Activated T-cell treated with anti-CD3 and anti-CD28 coated beads, Interleukin-2, amount 50 U/mL, for 4 hours (primary cell): ENCODE measurements around the gene ATP4A. TPM values are rescaled to one million over a fixed set of nuclear protein-coding genes. Genes with fewer than 3 reads are reported as not detected.

Experiments used
- ATAC-seq, 2 donors: fragments of 200-7000 bp; cut with Tn5 transposase; one replicate each; pipeline ENCODE4 v1.10.0; 2021
- DNase-seq: peaks from one replicate; pipeline ENCODE4 v3.0.0-alpha.2; 2020
- H3K27me3 Mint-ChIP-seq: one replicate; pipeline ENCODE4 v1.8.0; 2021; ENCODE audit warnings: low read depth, mixed read lengths
- H3K36me3 Mint-ChIP-seq: one replicate; pipeline ENCODE4 v1.8.0; 2022; ENCODE audit warnings: mixed read lengths; ENCODE audit not compliant: insufficient read depth
- H3K4me1 Mint-ChIP-seq: one replicate; pipeline ENCODE4 v1.8.0; 2021; ENCODE audit warnings: low read depth, mixed read lengths
- H3K4me3 Mint-ChIP-seq: one replicate; pipeline ENCODE4 v1.8.0; 2021; ENCODE audit warnings: mild to moderate bottlenecking, moderate library complexity, mixed read lengths
- H3K9me3 Mint-ChIP-seq: one replicate; pipeline ENCODE4 v1.8.0; 2021; ENCODE audit warnings: mixed read lengths
- total RNA-seq, 3 donors: library from RNA; stranded (reverse); gene quantifications; one replicate each; pipeline ENCODE4 v1.2.1, GENCODE V29; 2021

ATP4A gene
- total RNA-seq, 3 donors from 2014 or later: not detected

DNA sequence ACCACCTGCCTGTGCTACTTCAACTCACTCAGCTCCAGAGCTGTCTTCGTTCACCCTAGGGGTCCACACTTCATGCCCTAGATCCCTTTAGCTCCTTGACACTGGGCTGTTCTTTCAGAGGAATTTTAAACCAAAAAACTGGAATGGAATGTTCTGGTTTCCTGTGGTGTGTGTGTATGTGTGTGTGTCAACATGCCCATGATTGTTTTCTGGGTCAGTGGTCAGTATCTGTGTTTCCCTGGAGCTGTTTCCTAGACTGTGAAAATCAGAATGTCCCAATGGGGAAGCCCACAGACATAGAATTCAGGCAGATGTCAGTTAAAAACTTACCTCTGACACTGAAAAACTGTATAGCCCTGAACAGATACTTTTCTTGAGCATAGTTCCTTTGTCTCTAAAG, 23.9 kb upstream of the ATP4A start:
- Mint-ChIP-seq H3K4me1 (no peaks in the 10 kb centered on the region), H3K9me3 (no peaks in the 10 kb centered on the region), H3K27me3 (peaks cover 13% of the 10 kb centered on the region), H3K36me3 (no peaks in the 10 kb centered on the region), H3K4me3 (no peak overlapping the region)
- no peak for ATAC-seq
- no peak for DNase-seq

DNA sequence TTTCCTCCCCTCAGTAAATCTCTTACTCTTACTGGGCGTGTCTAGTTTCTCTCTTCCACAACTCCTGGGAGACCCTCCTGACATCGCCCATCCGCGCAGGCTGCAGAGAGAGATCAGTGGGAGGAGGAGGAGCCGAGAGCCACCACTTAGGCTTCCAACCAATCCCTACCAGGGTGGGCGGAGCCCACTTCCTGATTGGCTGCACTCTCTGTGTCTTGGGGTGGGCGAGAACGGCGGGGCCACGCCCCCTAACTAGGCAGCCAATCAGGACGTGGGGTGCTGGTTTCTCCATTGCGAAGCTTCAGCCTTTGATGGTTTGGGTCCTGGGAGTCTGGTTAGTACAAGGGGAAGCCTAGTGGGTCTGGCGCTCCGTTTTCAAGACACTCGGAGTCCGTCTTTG, 22.4 kb upstream of the ATP4A start, which contains the start of gene PMIS2:
Gene PMIS2, plus strand, starts transcription at position 326 of the 400 bp plus-strand sequence. CDS start 87 bp downstream, outside the sequence.
- ATAC-seq: peak; percentile 57 to 67
- DNase-seq: no peak
- no peak within 1 kb of the TSS for H3K4me3 Mint-ChIP-seq
- H3K9me3 Mint-ChIP-seq: no peaks in the 10 kb centered on the region
- H3K27me3 Mint-ChIP-seq: peaks cover 13% of the 10 kb centered on the region
- no peaks in the 10 kb centered on the region for H3K4me1 Mint-ChIP-seq
- H3K36me3 Mint-ChIP-seq: no peaks in the 10 kb centered on the region

DNA sequence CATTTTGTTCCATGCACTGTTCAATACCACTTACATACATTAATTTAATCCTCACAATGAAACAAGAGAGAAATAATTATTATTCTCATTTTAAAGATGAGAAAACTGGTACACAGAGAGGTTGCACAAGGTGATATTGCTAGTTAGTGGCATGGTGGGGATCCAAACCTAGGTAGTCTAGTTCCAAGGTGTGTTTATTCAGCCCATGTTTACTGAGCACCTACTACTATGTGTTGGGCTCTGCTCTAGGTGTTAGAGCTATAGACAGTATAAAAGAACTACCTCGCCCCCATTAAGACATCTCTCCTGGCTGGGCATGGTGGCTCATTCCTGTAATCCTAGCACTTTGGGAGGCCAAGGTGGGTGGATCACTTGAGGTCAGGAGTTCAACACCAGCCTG, 19.3 kb upstream of the ATP4A start:
- H3K27me3 Mint-ChIP-seq: peaks cover 18% of the 10 kb centered on the region
- H3K9me3 Mint-ChIP-seq: no peaks in the 10 kb centered on the region
- no peak for ATAC-seq
- H3K4me1 Mint-ChIP-seq: no peaks in the 10 kb centered on the region
- H3K36me3 Mint-ChIP-seq: no peaks in the 10 kb centered on the region
- no peak overlapping the region for H3K4me3 Mint-ChIP-seq
- DNase-seq: no peak

DNA sequence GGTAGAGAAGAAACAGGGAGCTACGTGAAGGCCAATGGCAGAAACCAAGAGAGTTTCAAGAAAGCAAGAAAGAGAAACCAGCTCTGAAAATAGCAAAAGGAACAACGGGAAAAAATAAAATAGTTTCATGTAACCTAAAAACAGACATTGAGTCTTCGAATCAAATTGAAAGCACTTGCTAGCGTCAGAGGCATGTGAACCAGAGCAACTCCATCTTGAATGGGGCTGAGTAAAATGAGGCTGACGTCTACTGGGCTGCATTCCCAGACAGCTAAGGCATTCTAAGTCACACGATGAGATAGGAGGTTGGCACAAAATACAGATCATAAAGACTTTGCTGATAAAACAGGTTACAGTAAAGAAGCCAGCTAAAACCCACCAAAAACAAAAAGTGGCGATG, 15.2 kb upstream of the ATP4A start:
- Mint-ChIP-seq H3K9me3 (peaks cover 24% of the 10 kb centered on the region), H3K4me1 (no peaks in the 10 kb centered on the region)
- no peak for ATAC-seq

DNA sequence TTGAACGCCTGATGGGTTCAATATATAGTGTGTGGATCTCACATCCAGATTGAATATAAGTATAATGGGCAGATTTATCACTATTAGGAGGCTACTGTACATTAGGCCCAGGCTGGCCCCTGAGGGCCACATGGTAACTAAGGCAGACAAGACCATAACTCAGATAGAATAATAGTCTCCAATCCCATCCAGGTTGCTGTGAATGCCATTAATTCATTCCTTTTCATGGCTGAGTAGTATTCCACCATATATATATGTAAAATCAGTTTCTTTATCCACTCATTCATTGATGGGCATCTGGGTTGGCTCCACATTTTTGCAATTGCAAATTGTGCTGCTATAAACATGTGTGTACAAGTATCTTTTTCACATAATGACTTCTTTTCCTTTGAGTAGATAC, 14.5 kb upstream of the ATP4A start:
- H3K4me1 Mint-ChIP-seq: no peaks in the 10 kb centered on the region
- no peak for ATAC-seq
- peaks cover 24% of the 10 kb centered on the region for H3K9me3 Mint-ChIP-seq
- peaks cover 6% of the 10 kb centered on the region for H3K36me3 Mint-ChIP-seq
- no peak overlapping the region for H3K4me3 Mint-ChIP-seq
- no peak for DNase-seq
- H3K27me3 Mint-ChIP-seq: peaks cover 15% of the 10 kb centered on the region

More for the DNA sequence above, 15.2 kb upstream of the ATP4A start:
- Mint-ChIP-seq H3K36me3 (peaks cover 6% of the 10 kb centered on the region), H3K4me3 (no peak overlapping the region), H3K27me3 (peaks cover 18% of the 10 kb centered on the region)
- no peak for DNase-seq

DNA sequence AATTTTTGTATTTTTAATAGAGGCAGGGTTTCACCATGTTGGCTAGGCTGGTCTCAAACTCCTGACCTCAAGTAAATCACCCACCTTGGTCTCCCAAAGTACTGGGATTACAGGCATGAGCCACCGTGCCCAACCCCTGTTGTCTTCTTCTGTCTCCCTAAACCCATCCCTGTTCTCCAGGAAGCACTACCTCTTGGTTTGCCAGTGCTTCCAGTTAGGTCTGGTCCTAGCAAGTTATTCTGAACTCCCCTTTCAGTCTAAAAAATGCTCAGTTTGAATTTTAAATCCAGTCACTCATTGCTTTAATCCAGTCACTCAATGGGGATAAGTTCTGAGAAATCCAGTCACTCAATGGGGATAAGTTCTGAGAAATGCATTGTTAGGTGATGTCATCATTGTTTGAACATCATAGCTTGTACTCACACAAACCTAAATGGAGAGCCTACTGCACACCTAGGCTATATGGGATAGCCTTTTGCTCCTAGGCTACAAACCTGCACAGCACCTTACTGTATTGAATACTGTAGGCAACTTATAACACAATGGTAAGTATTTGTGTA, 8.0 kb upstream of the ATP4A start:
- no peak for ATAC-seq
- H3K4me3 Mint-ChIP-seq: no peak overlapping the region
- no peak for DNase-seq
- peaks cover 17% of the 10 kb centered on the region for H3K9me3 Mint-ChIP-seq
- H3K4me1 Mint-ChIP-seq: no peaks in the 10 kb centered on the region
- peaks cover 36% of the 10 kb centered on the region for H3K27me3 Mint-ChIP-seq
- peaks cover 1% of the 10 kb centered on the region for H3K36me3 Mint-ChIP-seq

DNA sequence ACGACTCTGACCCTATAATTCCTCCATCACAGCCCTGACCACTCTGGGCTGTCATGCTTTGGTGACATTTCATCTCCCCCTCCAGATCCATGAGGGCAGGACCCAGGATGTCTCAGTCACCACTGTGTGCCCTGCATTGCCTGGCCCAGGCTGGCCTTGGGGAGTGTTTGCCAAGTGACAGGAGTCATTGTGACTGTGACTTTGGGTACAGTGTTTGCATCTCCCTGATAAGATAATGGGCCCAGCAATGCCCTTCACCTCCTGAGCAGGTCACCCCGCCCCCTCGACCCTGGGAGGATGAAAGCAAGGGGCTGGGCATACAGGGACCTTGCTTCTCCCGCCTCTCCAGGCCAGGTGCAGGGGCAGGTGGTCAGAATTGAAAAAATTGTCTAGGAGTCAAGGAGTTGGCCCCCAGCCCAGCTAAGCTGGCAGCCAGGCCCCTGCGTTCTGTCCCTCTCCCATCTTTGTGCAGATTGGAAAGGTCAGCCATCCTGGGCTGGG, 5.9 kb upstream of the ATP4A start:
- no peaks in the 10 kb centered on the region for H3K4me1 Mint-ChIP-seq
- no peak for ATAC-seq
- H3K9me3 Mint-ChIP-seq: no peaks in the 10 kb centered on the region
- peaks cover 42% of the 10 kb centered on the region for H3K27me3 Mint-ChIP-seq
- no peak overlapping the region for H3K4me3 Mint-ChIP-seq
- no peak for DNase-seq
- H3K36me3 Mint-ChIP-seq: no peaks in the 10 kb centered on the region

DNA sequence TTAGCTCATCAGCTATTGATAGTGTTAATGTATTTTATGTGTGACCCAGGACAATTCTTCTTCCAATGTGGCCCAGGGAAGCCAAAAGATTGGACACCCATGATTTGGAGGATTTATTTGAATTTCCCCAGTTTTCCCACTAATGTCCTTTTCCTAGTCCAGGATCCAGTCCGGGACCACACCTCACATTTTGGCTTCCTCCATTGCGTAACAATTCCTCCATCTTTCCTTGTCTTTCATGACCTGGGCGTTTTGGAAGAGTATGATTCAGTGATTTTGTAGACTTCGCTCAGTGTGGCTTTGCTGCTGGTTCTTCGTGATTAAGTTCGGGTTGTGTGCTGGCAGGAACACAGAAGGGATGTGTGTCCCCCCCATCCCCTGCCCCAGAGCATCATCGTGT, 3.3 kb upstream of the ATP4A start:
- no peaks in the 10 kb centered on the region for H3K9me3 Mint-ChIP-seq
- peaks cover 54% of the 10 kb centered on the region for H3K27me3 Mint-ChIP-seq
- H3K4me3 Mint-ChIP-seq: no peak overlapping the region
- ATAC-seq: no peak
- no peak for DNase-seq
- no peaks in the 10 kb centered on the region for H3K36me3 Mint-ChIP-seq
- no peaks in the 10 kb centered on the region for H3K4me1 Mint-ChIP-seq

DNA sequence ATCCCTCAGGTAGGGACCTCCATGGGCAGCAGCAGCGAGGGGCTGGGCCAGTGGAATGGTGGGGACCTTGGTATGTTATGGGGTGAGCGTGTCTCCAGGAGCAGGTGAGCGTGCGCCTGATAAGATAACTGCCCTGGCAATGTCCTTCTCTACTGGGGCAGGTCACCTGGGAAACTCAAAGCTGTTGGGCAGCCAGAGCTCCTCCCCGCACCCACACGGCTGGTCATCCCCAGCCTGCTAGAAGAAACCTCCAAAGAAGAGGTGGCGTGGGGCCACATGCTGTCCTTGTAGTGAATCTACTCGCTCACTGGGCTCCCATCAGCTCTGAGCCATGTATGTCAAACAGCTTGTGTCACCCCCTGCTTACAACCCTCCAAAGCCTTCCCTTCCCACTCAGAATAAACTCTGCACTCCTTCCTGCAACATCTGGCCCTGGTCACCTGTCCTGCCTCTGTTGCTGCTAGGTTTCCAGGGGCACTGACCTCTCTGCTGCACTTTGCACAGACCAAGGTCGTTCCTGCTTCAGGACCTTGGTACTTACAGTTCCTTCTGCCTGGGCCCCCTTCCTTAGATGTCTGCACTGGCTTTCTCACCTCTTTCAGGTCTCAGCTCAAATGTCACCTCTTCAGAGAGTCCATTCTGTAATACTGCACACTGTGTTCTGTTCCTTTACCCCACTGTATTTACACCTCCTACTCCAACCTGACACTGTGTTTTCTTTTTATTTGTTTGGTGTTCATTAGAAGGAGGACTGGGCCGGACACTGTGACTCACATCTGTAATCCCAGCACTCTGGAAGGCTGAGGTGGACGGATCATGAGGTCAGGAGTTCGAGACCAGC, 1.8 kb upstream of the ATP4A start:
- no peak for DNase-seq
- no peaks in the 10 kb centered on the region for H3K9me3 Mint-ChIP-seq
- no peaks in the 10 kb centered on the region for H3K4me1 Mint-ChIP-seq
- ATAC-seq: no peak
- peaks cover 55% of the 10 kb centered on the region for H3K27me3 Mint-ChIP-seq
- H3K36me3 Mint-ChIP-seq: no peaks in the 10 kb centered on the region
- H3K4me3 Mint-ChIP-seq: no peak overlapping the region

DNA sequence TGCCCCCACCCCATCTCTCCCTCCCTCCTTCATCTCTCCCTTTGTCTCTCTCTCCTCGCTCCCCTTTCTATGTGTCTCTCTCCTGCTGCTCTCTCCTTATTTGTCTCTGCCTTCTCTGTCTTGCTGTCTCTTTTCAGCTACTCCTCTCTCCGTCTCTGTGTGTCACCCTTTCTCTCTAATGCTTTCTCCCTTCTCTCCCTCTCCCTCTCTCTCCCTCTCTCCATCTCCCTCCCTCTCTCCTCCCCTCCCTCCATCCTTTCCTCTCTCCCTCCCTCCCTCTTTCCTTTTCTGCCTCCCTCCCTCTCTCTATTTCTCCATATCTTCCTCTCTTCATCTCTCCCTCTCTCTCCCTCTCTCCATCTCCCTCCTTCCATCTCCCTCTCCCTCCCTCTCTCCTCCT, 682 bp downstream of the ATP4A start:
- H3K4me1 Mint-ChIP-seq: peaks cover 7% of the 10 kb centered on the region
- H3K36me3 Mint-ChIP-seq: no peaks in the 10 kb centered on the region
- ATAC-seq (no peak), DNase-seq (no peak)
- peaks cover 59% of the 10 kb centered on the region for H3K27me3 Mint-ChIP-seq
- no peaks in the 10 kb centered on the region for H3K9me3 Mint-ChIP-seq
- H3K4me3 Mint-ChIP-seq: no peak overlapping the region

DNA sequence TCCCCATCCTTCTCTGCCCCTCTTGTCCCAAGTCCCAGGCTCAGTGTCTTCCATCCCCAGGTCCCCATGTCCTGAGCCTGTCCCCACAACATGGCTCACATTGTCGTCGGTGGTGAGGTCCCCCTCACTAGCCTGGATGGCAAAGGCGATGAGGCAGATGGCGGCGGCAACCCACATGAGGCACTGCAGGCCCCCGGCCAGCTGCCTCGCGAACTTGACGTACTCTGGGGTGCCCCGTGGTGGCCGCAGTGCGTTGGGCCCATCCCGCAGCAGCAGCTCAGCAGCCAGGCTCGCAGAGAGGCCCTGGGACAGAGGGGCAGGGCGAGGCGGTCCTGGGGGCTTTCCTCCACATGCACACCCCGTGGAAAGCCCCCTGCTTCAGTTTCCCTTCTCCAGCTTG, 1.1 kb downstream of the ATP4A start:
- no peak for ATAC-seq
- no peak for DNase-seq
- Mint-ChIP-seq H3K9me3 (no peaks in the 10 kb centered on the region), H3K4me3 (no peak overlapping the region), H3K36me3 (no peaks in the 10 kb centered on the region), H3K27me3 (peaks cover 56% of the 10 kb centered on the region), H3K4me1 (peaks cover 8% of the 10 kb centered on the region)

DNA sequence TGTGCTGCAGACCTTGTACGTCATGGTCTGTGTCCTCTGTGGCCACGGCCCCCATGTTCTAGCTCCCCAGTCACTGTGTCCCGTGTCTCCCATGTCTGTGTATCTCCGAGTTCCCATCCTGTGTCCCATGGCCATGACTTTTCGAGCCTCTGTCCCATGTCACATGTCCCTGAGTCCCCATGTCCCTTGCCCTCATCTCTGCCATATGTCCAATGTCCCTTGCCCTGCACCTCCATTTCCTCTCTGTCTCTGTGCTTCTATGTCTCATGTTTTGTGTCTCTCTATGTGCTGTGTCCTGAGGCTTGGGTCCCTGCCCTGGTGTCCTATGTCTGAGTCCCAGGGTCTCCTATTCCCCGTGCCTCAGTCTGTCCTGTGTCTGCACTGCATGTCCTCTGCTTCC, 2.0 kb downstream of the ATP4A start:
- peaks cover 52% of the 10 kb centered on the region for H3K27me3 Mint-ChIP-seq
- no peaks in the 10 kb centered on the region for H3K36me3 Mint-ChIP-seq
- no peak for ATAC-seq
- no peaks in the 10 kb centered on the region for H3K9me3 Mint-ChIP-seq
- DNase-seq: no peak
- no peak overlapping the region for H3K4me3 Mint-ChIP-seq
- H3K4me1 Mint-ChIP-seq: peaks cover 11% of the 10 kb centered on the region

DNA sequence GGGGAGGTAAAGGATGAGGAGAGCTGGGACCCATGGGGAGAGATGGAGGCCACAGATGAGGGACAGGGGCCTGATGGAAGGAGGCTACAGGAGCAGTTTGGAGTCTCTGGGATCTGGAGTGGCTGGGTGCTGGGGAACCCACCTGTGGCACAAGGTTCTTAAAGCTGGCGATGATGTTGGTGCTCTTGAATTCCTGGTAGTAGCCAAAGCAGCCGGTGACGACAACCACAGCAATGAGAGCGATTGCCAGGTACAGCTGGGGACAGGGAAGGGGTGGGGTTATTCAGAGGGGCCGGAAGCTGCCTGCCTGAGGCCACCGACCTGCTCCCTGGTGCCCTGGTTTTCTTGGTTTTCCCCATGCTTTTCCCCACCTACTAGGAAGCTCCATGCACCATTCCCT, 2.8 kb downstream of the ATP4A start:
- Mint-ChIP-seq H3K36me3 (no peaks in the 10 kb centered on the region), H3K4me3 (no peak overlapping the region)

DNA sequence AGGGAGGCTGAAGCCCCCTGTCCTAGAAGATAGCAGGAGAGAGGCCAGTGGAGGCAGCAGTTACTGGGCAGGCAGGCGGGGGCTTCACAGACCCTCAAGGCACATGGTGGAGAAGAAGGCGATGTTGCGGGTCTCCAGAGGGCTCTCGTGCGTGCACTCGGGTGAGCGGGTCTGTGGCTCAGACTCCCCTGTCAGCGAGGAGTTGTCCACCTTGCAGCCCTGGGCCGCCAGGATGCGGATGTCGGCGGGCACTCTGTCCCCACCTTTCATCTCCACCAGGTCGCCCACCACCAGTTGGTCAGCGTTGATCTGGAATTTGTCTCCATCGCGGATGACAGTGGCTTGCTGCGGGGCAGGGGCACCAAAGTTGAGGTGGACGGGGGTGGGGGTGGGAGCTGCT, 3.2 kb downstream of the ATP4A start:
- H3K36me3 Mint-ChIP-seq: no peaks in the 10 kb centered on the region
- no peak overlapping the region for H3K4me3 Mint-ChIP-seq
- H3K4me1 Mint-ChIP-seq: peaks cover 11% of the 10 kb centered on the region
- peaks cover 50% of the 10 kb centered on the region for H3K27me3 Mint-ChIP-seq
- ATAC-seq: no peak
- DNase-seq: no peak
- H3K9me3 Mint-ChIP-seq: no peaks in the 10 kb centered on the region

More for the DNA sequence above, 2.8 kb downstream of the ATP4A start:
- no peak for ATAC-seq
- peaks cover 54% of the 10 kb centered on the region for H3K27me3 Mint-ChIP-seq
- no peaks in the 10 kb centered on the region for H3K9me3 Mint-ChIP-seq
- DNase-seq: no peak
- H3K4me1 Mint-ChIP-seq: peaks cover 11% of the 10 kb centered on the region

DNA sequence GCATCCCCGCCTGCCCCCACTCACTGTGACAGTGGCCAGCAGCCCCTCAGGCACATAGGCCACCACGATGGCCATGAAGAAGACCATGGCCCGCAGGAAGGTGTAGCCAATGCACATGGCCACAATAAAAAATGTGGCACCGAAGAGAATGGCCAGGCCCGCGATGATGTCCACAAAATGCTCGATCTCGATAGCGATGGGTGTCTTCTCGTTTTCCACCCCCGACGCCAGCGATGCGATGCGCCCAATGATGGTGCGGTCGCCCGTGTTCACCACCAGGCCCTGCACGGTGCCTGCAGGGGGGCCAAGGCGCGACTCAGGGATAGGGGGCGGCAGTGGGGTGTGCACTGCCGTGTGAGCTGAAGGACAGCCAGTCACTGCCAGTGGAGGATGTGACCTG, 3.7 kb downstream of the ATP4A start:
- no peak overlapping the region for H3K4me3 Mint-ChIP-seq
- H3K9me3 Mint-ChIP-seq: no peaks in the 10 kb centered on the region
- no peaks in the 10 kb centered on the region for H3K36me3 Mint-ChIP-seq
- peaks cover 49% of the 10 kb centered on the region for H3K27me3 Mint-ChIP-seq
- H3K4me1 Mint-ChIP-seq: peaks cover 11% of the 10 kb centered on the region
- DNase-seq (no peak), ATAC-seq (no peak)
